HepG2 (cell line): ENCODE data around the gene NOL11. TPM values are rescaled to one million over a fixed set of nuclear protein-coding genes. Genes with fewer than 3 reads are reported as not detected.

ENCODE experiments used
- CAMTA2 ChIP-seq: sonication (generic); formaldehyde crosslinking; IDR thresholded peaks from 2 replicates; pipeline ENCODE4 v1.4.0; 2020; ENCODE audit warnings: mild to moderate bottlenecking, missing genetic modification reagents, borderline replicate concordance
- CBX1 ChIP-seq: IDR thresholded peaks from one replicate; pipeline ENCODE4 v1.6.1; 2016; ENCODE audit warnings: antibody characterized with exemption, low read depth
- CREM ChIP-seq, 2 experiments: sonication (generic) in 1 of 2; formaldehyde crosslinking in 1 of 2; IDR thresholded peaks; 2 replicates each; pipeline versions ENCODE4 v1.4.0 to v1.6.1; 2016 to 2020; ENCODE audit warnings: antibody characterized with exemption in 1 of 2, mild to moderate bottlenecking in 1 of 2, missing genetic modification reagents in 1 of 2
- HDAC1 ChIP-seq: sonication (generic); formaldehyde crosslinking; IDR thresholded peaks from 2 replicates; pipeline ENCODE4 v1.5.1; 2020; ENCODE audit warnings: mild to moderate bottlenecking, missing genetic modification reagents
- HMGXB3 ChIP-seq: sonication (generic); formaldehyde crosslinking; IDR thresholded peaks from 2 replicates; pipeline ENCODE4 v1.4.0; 2020; ENCODE audit warnings: missing genetic modification reagents, borderline replicate concordance
- IRF9 ChIP-seq: sonication (generic); formaldehyde crosslinking; IDR thresholded peaks from 2 replicates; pipeline ENCODE4 v1.8.0; 2022; ENCODE audit warnings: missing genetic modification reagents, mild to moderate bottlenecking, borderline replicate concordance
- KMT2B ChIP-seq: IDR thresholded peaks from 2 replicates; pipeline ENCODE4 v1.6.1; 2016; ENCODE audit warnings: missing genetic modification reagents, missing compliant biosample characterization
- LBX2 ChIP-seq: sonication (generic); formaldehyde crosslinking; IDR thresholded peaks from 2 replicates; pipeline ENCODE4 v1.5.0; 2020; ENCODE audit warnings: missing genetic modification reagents, mild to moderate bottlenecking, borderline replicate concordance
- TRIM22 ChIP-seq: fragments of 450-650 bp; IDR thresholded peaks from 2 replicates; pipeline ENCODE4 v1.6.1; 2017
- ZIK1 ChIP-seq: sonication (generic); formaldehyde crosslinking; IDR thresholded peaks from 2 replicates; pipeline ENCODE4 v1.5.0; 2020; ENCODE audit warnings: mild to moderate bottlenecking, low read depth, missing genetic modification reagents, borderline replicate concordance
- ZMYM3 ChIP-seq: sonication (generic); formaldehyde crosslinking; IDR thresholded peaks from 2 replicates; pipeline ENCODE4 v1.5.1; 2020; ENCODE audit warnings: mild to moderate bottlenecking, missing genetic modification reagents
- ZNF235 ChIP-seq: sonication (generic); formaldehyde crosslinking; IDR thresholded peaks from 2 replicates; pipeline ENCODE4 v1.8.1; 2023; ENCODE audit warnings: mild to moderate bottlenecking, missing genetic modification reagents, borderline replicate concordance
- ZNF605 ChIP-seq: sonication (generic); formaldehyde crosslinking; IDR thresholded peaks from 2 replicates; pipeline ENCODE4 v1.8.0; 2022; ENCODE audit warnings: mild to moderate bottlenecking, missing genetic modification reagents
- ZNF639 ChIP-seq: conservative IDR thresholded peaks from 2 replicates; pipeline ENCODE4 v1.6.1; 2018; ENCODE audit warnings: missing genetic modification reagents
- ZNF800 ChIP-seq: sonication (generic); formaldehyde crosslinking; IDR thresholded peaks from 2 replicates; pipeline ENCODE4 v1.4.0; 2020; ENCODE audit warnings: missing genetic modification reagents
- ZSCAN20 ChIP-seq: sonication (generic); formaldehyde crosslinking; IDR thresholded peaks from 2 replicates; pipeline ENCODE4 v1.4.0; 2020; ENCODE audit warnings: missing genetic modification reagents, mild to moderate bottlenecking, borderline replicate concordance
- polyA plus RNA-seq, 8 experiments: library from polyadenylated mRNA; depleted of rRNA in 3 of 8; stranded (reverse) in 7 of 8; unstranded in 1 of 8; fragments of >200 nt; fragmentation: Illumina TruSeq in 4 of 8; extraction: Trizol in 4 of 8; gene quantifications; 2 replicates each; pipeline versions ENCODE4 v1.2.1 to v1.2.3, GENCODE V29; 2011 to 2016; ENCODE audit warnings: low read depth in 4 of 8, missing spikeins in 1 of 8, mixed read lengths in 1 of 8; ENCODE audit not compliant: insufficient read depth in 1 of 8
- total RNA-seq, 5 experiments: library from RNA; depleted of rRNA; stranded (reverse); fragments of >200 nt; fragmentation: Illumina TruSeq; extraction: Trizol; gene quantifications; 2 replicates each; pipeline ENCODE4 v1.2.3, GENCODE V29; 2016; ENCODE audit warnings: low read depth in 1 of 5
- TF ChIP-seq, protein P1 (sequence below): IDR thresholded peaks from 2 replicates; pipeline ENCODE4 v1.6.1; 2016

The NOL11 gene
- total and polyA plus RNA-seq, 2 of the 13 experiments (the other 11 are each of a cell fraction or from before 2014, with no cell fraction given): 45.8 to 124 TPM

DNA sequence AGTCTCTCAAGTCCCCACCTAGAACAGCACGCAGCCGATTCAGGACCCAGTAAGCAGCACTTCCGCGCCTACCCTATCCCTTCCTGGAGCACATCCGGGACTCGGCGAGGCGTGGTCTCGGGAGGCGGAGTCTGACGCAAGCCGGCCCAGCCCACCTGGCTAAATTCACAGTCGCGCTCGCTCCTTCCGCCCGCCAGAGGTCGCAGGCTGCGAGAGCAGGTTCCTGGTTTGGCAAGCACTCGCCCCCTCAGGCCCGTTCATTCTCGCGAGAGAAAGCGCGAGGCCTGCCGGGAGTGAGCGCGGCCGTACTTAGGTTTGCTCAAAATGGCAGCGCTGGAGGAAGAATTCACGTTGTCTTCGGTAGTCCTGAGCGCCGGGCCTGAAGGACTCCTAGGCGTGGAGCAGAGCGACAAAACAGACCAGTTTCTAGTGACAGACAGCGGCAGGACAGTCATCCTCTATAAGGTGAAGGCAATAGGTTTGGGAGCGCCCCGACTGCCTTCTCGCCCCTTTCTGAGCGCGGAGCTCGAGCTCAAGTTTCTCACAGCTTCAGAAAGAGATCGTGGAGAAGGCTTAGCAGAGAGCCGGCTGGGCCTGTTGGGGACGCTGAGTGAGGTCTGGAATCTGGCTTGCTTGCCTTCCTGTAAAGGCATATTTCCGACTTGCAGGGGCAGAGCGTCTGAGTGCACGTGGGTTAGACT lies at the start of gene NOL11 (continued):
- TF ChIP-seq HMGXB3 (CRISPR knock-in tag): peak; percentile 69
- TF ChIP-seq LBX2 (CRISPR knock-in tag): 0 out of 2 replicates have a peak, but pooled peaks have one; percentile 48
- peak; percentile 97 for TF ChIP-seq KMT2B (CRISPR knock-in tag)
- peak; percentile 80; the same call in 1 of the 2 replicates for TF ChIP-seq ZMYM3 (CRISPR knock-in tag)
- TF ChIP-seq ZNF605 (CRISPR knock-in tag): peak; percentile 96
- peak; percentile 78; the same call in 1 of the 2 replicates for TF ChIP-seq ZNF800 (CRISPR knock-in tag)
- no peak for TF ChIP-seq CAMTA2 (CRISPR knock-in tag)
- no peak for TF ChIP-seq ZNF235 (CRISPR knock-in tag)
- peak; percentile 98 for TF ChIP-seq CBX1
- peak; percentile 69 for TF ChIP-seq CREM (IDR thresholded peaks at IDR 0.05)
- no peak for TF ChIP-seq CREM (CRISPR knock-in tag; IDR thresholded peaks at IDR 0.05)
- no peak for TF ChIP-seq TRIM22
- peak; percentile 92 for TF ChIP-seq ZIK1
- no peak for TF ChIP-seq ZSCAN20 (CRISPR knock-in tag)
- TF ChIP-seq ZNF639: peak; percentile 81
- peak; percentile 96 for TF ChIP-seq HDAC1
- TF ChIP-seq, protein P1, sequence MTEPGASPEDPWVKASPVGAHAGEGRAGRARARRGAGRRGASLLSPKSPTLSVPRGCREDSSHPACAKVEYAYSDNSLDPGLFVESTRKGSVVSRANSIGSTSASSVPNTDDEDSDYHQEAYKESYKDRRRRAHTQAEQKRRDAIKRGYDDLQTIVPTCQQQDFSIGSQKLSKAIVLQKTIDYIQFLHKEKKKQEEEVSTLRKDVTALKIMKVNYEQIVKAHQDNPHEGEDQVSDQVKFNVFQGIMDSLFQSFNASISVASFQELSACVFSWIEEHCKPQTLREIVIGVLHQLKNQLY (CRISPR knock-in tag): peak; percentile 68; the same call in 1 of the 2 replicates
- peak; percentile 91; the same call in 1 of the 2 replicates for TF ChIP-seq IRF9 (CRISPR knock-in tag)
